ENCODE data around the gene GHITM.
"Not testable (repeated sequence)": the region's sequence is repeated elsewhere in the genome, so short reads cannot be mapped to it uniquely, and the experiment has no call there.

GHITM gene

GRCh38 chr10:84139126-84140035 lies at the start of gene GHITM:
TSS of gene GHITM (plus strand) at chr10:84139509. CDS start at chr10:84141501, 1,992 bp downstream.
- TF ChIP-seq CTCF (IDR thresholded peaks at IDR 0.05; ENCODE audit: insufficient read depth, low read depth, low read length, missing control alignments): peak; percentile 33
- DNase-seq (ENCODE audit: low read depth): peak; percentile 99

GRCh38 chr10:84095811-84096497 lies 43.4 kb upstream of the GHITM start:
- no peak overlapping the region for H3K4me3 ChIP-seq (ENCODE audit: low read depth, low read length)
- DNase-seq (ENCODE audit: low read depth): no peak
- no peak for TF ChIP-seq CTCF (IDR thresholded peaks at IDR 0.05; ENCODE audit: insufficient read depth, low read depth, low read length, missing control alignments)

More at GRCh38 chr10:84139126-84140035, at the start of gene GHITM:
- H3K4me3 ChIP-seq (ENCODE audit: low read depth, low read length): peak within 1 kb of the TSS; percentile 97

- H3K4me3 ChIP-seq (ENCODE audit: low read depth, low read length): no peak overlapping the region
- DNase-seq (ENCODE audit: low read depth): peak; percentile 6
- TF ChIP-seq CTCF (IDR thresholded peaks at IDR 0.05; ENCODE audit: insufficient read depth, low read depth, low read length, missing control alignments): peak; percentile 42
Observed at GRCh38 chr10:84097787-84098353, 41.4 kb upstream of the GHITM start.

- H3K4me3 ChIP-seq (ENCODE audit: low read depth, low read length): no peak overlapping the region
- DNase-seq (ENCODE audit: low read depth): no peak
- no peak for TF ChIP-seq CTCF (IDR thresholded peaks at IDR 0.05; ENCODE audit: insufficient read depth, low read depth, low read length, missing control alignments)
Observed at GRCh38 chr10:84098667-84099066, 40.6 kb upstream of the GHITM start.

GRCh38 chr10:84101042-84101441 lies 38.3 kb upstream of the GHITM start:
- no peak for TF ChIP-seq CTCF (IDR thresholded peaks at IDR 0.05; ENCODE audit: insufficient read depth, low read depth, low read length, missing control alignments)
- no peak overlapping the region for H3K4me3 ChIP-seq (ENCODE audit: low read depth, low read length)
- no peak for DNase-seq (ENCODE audit: low read depth)

GRCh38 chr10:84108797-84109196 lies 30.5 kb upstream of the GHITM start:
- TF ChIP-seq CTCF (IDR thresholded peaks at IDR 0.05; ENCODE audit: insufficient read depth, low read depth, low read length, missing control alignments): no peak
- no peak overlapping the region for H3K4me3 ChIP-seq (ENCODE audit: low read depth, low read length)
- DNase-seq (ENCODE audit: low read depth): no peak

GRCh38 chr10:84109772-84110171 lies 29.5 kb upstream of the GHITM start:
- H3K4me3 ChIP-seq (ENCODE audit: low read depth, low read length); DNase-seq (ENCODE audit: low read depth): not testable (repeated sequence)

- DNase-seq (ENCODE audit: low read depth); H3K4me3 ChIP-seq (ENCODE audit: low read depth, low read length): not testable (repeated sequence)
Observed at GRCh38 chr10:84113468-84113867, 25.8 kb upstream of the GHITM start.

Measured in GM12865 (cell line).